Astrocyte (in vitro differentiated cells and primary cell): ENCODE results near the gene AP4S1. TPM values are rescaled to one million over a fixed set of nuclear protein-coding genes. Genes with fewer than 3 reads are reported as not detected.
A peak's percentile ranks its signal among the peaks of the same experiment; 100 is the strongest.

ENCODE experiments used
- DNase-seq: peaks from one replicate; pipeline ENCODE4 v3.0.0-alpha.2; 2010; ENCODE audit warnings: low read depth
- FAIRE-seq: peaks from 2 replicates; lab custom pipeline; 2011; peaks lifted over from hg19 to GRCh38; lab: Jason Lieb, UNC
- H2AFZ ChIP-seq: 2 replicates; pipeline ENCODE4 v1.6.0; 2012; ENCODE audit warnings: low read depth, low read length, inconsistent platforms
- H3K27ac ChIP-seq: 2 replicates; pipeline ENCODE4 v1.5.1; 2011; ENCODE audit warnings: low read depth, low read length, inconsistent platforms
- H3K27me3 ChIP-seq: 2 replicates; pipeline ENCODE4 v1.6.0; 2011; ENCODE audit warnings: low read length, inconsistent platforms; ENCODE audit not compliant: insufficient read depth
- H3K36me3 ChIP-seq: 2 replicates; pipeline ENCODE4 v1.5.1; 2011; ENCODE audit warnings: low read length, inconsistent platforms; ENCODE audit not compliant: insufficient read depth
- H3K4me1 ChIP-seq: 2 replicates; pipeline ENCODE4 v1.5.1; 2011; ENCODE audit warnings: low read length, inconsistent platforms; ENCODE audit not compliant: insufficient read depth
- H3K4me2 ChIP-seq: 2 replicates; pipeline ENCODE4 v1.6.0; 2012; ENCODE audit warnings: low read length, inconsistent platforms
- H3K4me3 ChIP-seq: 2 replicates; pipeline ENCODE4 v1.5.1; 2011; ENCODE audit warnings: low read depth, mild to moderate bottlenecking, low read length, inconsistent platforms; ENCODE audit not compliant: insufficient read depth
- H3K79me2 ChIP-seq: 2 replicates; pipeline ENCODE4 v1.6.0; 2012; ENCODE audit warnings: mild to moderate bottlenecking, low read length, inconsistent platforms; ENCODE audit not compliant: insufficient read depth
- H3K9ac ChIP-seq: 2 replicates; pipeline ENCODE4 v1.6.0; 2012; ENCODE audit warnings: mild to moderate bottlenecking, low read length, inconsistent platforms
- H3K9me3 ChIP-seq: 2 replicates; pipeline ENCODE4 v1.5.1; 2012; ENCODE audit warnings: low read depth, mild to moderate bottlenecking, low read length, inconsistent platforms; ENCODE audit not compliant: insufficient read depth
- H4K20me1 ChIP-seq: 2 replicates; pipeline ENCODE4 v1.6.0; 2012; ENCODE audit warnings: low read length, inconsistent platforms; ENCODE audit not compliant: insufficient read depth
- H3K27ac Mint-ChIP-seq: one replicate; pipeline ENCODE4 v1.8.0; 2021; ENCODE audit warnings: mild to moderate bottlenecking, mixed read lengths; ENCODE audit not compliant: unreplicated experiment
- H3K27me3 Mint-ChIP-seq: one replicate; pipeline ENCODE4 v1.8.0; 2021; ENCODE audit warnings: low read depth, mixed read lengths; ENCODE audit not compliant: unreplicated experiment
- H3K36me3 Mint-ChIP-seq: one replicate; pipeline ENCODE4 v1.8.0; 2021; ENCODE audit warnings: low read depth, mixed read lengths; ENCODE audit not compliant: unreplicated experiment
- H3K4me1 Mint-ChIP-seq: one replicate; pipeline ENCODE4 v1.8.0; 2021; ENCODE audit warnings: low read depth, mixed read lengths; ENCODE audit not compliant: unreplicated experiment
- H3K4me3 Mint-ChIP-seq: one replicate; pipeline ENCODE4 v1.8.0; 2021; ENCODE audit warnings: mild to moderate bottlenecking, moderate library complexity, mixed read lengths; ENCODE audit not compliant: unreplicated experiment
- H3K9me3 Mint-ChIP-seq: one replicate; pipeline ENCODE4 v1.8.0; 2021; ENCODE audit warnings: mild to moderate bottlenecking, mixed read lengths; ENCODE audit not compliant: unreplicated experiment
- CTCF ChIP-seq: IDR thresholded peaks from 2 replicates; pipeline ENCODE4 v1.5.1; 2011; ENCODE audit warnings: low read depth, mild to moderate bottlenecking, inconsistent platforms, low read length, moderate library complexity; ENCODE audit not compliant: insufficient read depth
- EZH2 ChIP-seq: IDR thresholded peaks from 2 replicates; pipeline ENCODE4 v1.6.1; 2012; ENCODE audit warnings: mild to moderate bottlenecking, low read length, inconsistent platforms; ENCODE audit not compliant: insufficient read depth
- total RNA-seq: library from RNA; stranded (reverse); gene quantifications from 2 replicates; pipeline ENCODE4 v1.2.1, GENCODE V29; 2021

AP4S1 gene
- total RNA-seq, 1 donor from 2014 or later: 5.7 TPM

GRCh38 chr14:31018057-31018645, 7.3 kb upstream of the AP4S1 start:
- Mint-ChIP-seq H3K27ac (no peak overlapping the region), H3K27me3 (no peaks in the 10 kb centered on the region), H3K4me3 (no peak overlapping the region), H3K4me1 (peaks cover 10% of the 10 kb centered on the region), H3K9me3 (peaks cover 3% of the 10 kb centered on the region), H3K36me3 (peaks cover 14% of the 10 kb centered on the region)
- Histone ChIP-seq H3K27ac (no peak overlapping the region), H3K9me3 (no peaks in the 10 kb centered on the region), H3K36me3 (peaks cover 15% of the 10 kb centered on the region), H3K9ac (no peak overlapping the region), H3K79me2 (peaks cover 99% of the 10 kb centered on the region), H3K4me3 (no peak overlapping the region), H3K4me1 (no peaks in the 10 kb centered on the region), H4K20me1 (peaks cover 83% of the 10 kb centered on the region), H3K4me2 (no peak overlapping the region), H3K27me3 (no peaks in the 10 kb centered on the region), H2AFZ (no peak overlapping the region)
- TF ChIP-seq EZH2 (no peak), CTCF (no peak)
- DNase-seq: no peak
- no peak for FAIRE-seq

- Histone ChIP-seq H3K4me3 (no peak overlapping the region), H3K9ac (no peak overlapping the region), H3K27ac (no peak overlapping the region), H3K79me2 (peaks cover 99% of the 10 kb centered on the region), H3K27me3 (no peaks in the 10 kb centered on the region), H4K20me1 (peaks cover 78% of the 10 kb centered on the region), H3K9me3 (no peaks in the 10 kb centered on the region), H3K36me3 (peaks cover 15% of the 10 kb centered on the region), H3K4me2 (no peak overlapping the region), H3K4me1 (peaks cover 10% of the 10 kb centered on the region), H2AFZ (no peak overlapping the region)
- Mint-ChIP-seq H3K36me3 (peaks cover 16% of the 10 kb centered on the region), H3K4me1 (peaks cover 10% of the 10 kb centered on the region), H3K27ac (no peak overlapping the region), H3K27me3 (no peaks in the 10 kb centered on the region), H3K9me3 (peaks cover 3% of the 10 kb centered on the region), H3K4me3 (peak overlapping the region; percentile 42)
- FAIRE-seq (no peak), DNase-seq (no peak)
- TF ChIP-seq CTCF: no peak
- no peak for TF ChIP-seq EZH2
Measured at GRCh38 chr14:31020834-31021575, 4.4 kb upstream of the AP4S1 start.

- Mint-ChIP-seq H3K4me1 (peaks cover 10% of the 10 kb centered on the region), H3K27me3 (no peaks in the 10 kb centered on the region), H3K36me3 (peaks cover 16% of the 10 kb centered on the region), H3K9me3 (peaks cover 3% of the 10 kb centered on the region), H3K27ac (no peak overlapping the region), H3K4me3 (no peak overlapping the region)
- no peaks in the 10 kb centered on the region for H3K9me3 ChIP-seq
- FAIRE-seq (no peak), DNase-seq (no peak)
- H3K9ac ChIP-seq: no peak overlapping the region
- H2AFZ ChIP-seq: no peak overlapping the region
- peaks cover 75% of the 10 kb centered on the region for H4K20me1 ChIP-seq
- H3K4me1 ChIP-seq: peaks cover 10% of the 10 kb centered on the region
- no peak overlapping the region for H3K4me2 ChIP-seq
- peaks cover 96% of the 10 kb centered on the region for H3K79me2 ChIP-seq
- no peak for TF ChIP-seq EZH2
- TF ChIP-seq CTCF: no peak
- no peak overlapping the region for H3K27ac ChIP-seq
- H3K4me3 ChIP-seq: no peak overlapping the region
- H3K27me3 ChIP-seq: no peaks in the 10 kb centered on the region
- peaks cover 15% of the 10 kb centered on the region for H3K36me3 ChIP-seq
Measured at GRCh38 chr14:31021576-31021949, 3.9 kb upstream of the AP4S1 start.
